GM21526 (cell line): ENCODE measurements around the gene SNCA.

ENCODE experiments used
- ATAC-seq: cut with Tn5 transposase; IDR thresholded peaks from one replicate; pipeline ENCODE4 v1.9.1; 2021; ENCODE audit warnings: moderate library complexity; ENCODE audit not compliant: unreplicated experiment, low FRiP score

The SNCA gene

DNA sequence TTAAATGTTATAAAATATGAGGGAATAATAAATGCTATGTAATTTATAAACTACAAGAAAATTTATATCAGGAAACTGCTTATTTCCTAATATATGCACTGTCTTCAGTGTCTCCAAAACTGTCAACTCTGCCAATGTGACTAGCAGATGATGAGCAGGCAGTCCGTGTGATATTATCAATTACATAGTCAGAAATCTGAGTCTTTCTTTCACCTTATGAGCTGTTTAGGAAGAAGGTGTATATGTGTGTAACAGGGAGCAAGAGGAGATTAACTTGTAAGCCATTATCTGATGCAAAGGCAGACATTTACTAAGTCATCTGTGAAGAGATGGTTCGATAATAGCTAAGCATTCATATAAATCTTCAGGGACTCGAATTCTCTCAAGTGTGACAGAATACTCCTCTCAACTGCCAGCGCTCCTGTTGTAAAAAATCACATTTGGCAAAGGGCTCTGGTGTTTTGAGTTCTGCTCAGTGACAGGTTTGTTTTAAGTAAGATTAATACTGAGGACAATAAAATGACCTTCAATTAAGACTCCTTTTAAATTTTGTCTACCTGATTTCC, 79.7 kb downstream of the SNCA start:
- ATAC-seq = no peak

DNA sequence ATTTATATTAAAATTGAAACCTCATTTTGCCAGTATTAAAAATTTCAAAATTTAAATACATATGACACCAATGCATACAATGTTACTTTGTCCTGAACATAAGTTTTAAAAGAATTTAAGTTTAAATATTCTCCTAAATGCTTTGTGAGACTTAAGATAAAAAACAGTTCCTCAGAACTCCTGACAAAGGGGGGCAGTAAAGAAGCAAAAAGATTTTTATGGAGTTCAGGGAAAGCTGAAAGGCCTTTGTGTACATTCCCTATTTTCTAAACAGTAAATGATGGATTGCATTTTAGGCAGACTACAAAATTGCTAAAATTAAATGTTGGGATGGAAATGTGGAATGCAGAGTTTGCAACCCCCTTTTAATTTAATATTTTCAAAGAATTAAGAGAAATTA, 81.7 kb downstream of the SNCA start:
- no peak for ATAC-seq

DNA sequence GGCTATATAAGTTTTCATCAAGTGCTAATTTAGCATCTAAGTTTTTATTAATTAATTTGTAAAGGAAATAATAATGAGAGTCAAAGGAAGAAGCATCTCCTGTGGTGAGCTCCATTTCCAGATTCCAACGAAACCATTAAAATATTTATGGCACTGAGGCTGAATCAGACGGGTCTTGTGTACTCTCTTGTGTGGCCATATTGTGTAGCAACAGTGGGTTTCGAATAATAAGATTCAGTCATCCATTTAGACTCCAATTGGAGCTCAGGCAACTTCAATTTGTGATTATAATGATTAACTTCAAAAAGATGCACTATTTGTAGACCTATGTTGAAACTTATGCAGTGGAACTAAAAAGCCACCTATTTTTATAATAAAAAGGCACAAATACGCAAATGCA, 82.4 kb downstream of the SNCA start:
- ATAC-seq = no peak

DNA sequence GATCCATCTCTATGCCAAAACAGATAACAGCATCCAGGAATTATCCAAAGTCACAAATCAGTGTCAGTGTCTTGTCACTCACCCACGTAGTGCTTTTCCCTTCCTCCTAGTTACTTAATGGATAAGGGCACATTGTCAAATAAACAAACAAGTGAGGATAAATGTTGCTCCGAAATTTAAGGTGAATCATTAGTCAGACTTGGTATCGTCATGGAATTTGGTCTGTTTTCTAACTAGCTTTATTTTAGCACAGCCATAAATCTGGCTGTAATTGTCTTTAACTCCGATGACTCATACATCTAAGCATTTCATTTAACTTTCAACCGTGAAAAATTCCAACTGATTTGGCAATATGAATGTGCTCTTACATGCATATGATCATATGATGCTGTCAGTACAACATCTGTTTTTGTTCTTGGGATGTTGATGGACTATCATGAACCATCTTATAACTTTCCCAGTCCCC, 83.3 kb downstream of the SNCA start:
- no peak for ATAC-seq

DNA sequence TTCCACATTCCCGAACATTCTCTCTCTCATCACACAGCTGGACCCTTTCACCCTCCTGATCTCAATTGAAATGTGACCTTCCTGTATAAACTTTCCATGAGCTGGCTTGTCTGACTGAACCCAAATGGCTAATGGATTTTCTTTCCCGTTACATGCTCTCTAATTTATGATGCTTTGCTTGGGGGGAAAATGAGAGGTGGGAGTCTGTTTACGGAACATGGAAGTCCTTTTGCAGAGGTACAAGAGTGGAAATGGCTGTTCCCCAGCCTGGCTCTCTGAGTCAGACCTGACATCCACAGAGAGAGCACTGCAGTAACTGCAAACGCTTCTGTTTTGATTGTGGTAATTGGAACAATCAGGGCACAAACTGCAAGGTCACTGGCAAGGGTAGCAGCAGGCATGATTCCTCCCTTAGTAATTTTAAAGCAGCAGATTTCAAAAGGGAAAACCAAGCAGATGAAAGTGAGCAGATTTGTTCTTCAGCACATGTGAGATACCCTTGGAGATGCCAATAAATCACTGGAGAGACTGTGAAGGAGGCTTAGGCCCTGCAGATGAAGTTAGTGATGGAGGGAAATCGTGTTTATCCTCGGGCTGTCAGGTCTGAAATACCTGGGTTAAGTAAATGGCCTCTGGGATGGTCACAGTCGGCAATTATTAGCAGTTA, 83.9 kb downstream of the SNCA start:
- ATAC-seq = no peak

DNA sequence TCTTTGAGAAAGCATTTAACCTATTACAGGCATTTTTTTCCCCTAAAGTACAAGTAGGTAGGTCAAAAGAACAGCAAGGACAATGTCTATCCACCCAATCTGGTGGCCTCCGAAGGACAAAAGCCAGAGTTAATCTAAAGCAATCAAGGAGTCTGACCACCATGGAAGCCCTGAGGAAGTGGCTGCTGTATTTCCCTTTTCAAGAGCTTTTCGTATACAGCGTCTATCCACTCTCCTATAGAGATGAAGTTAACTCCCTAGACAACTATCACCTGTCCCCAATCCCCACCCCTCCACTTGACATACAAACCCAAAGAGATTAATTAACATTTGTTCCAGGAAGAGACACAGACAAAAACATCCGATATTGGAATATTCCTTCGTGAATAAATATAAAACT, 85.5 kb downstream of the SNCA start:
- no peak for ATAC-seq

DNA sequence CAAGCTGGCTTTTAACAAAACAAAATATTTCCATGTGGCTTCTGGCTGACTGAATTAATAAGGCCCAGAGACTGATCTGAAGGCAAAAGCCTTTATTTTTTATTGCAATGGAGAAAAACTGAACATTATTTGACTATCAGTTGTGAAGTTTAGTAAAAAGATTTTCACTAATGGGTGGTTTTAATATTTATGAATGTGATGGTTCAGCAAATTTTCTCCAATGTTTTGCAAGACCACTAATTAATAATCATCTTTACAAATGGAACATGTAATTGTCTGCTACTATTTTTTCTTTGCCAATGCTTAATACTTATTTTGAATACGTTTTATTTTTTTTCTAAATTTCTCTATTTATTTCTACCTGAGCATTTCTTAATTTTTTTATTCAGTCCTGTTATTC, 90.6 kb downstream of the SNCA start:
- no peak for ATAC-seq

DNA sequence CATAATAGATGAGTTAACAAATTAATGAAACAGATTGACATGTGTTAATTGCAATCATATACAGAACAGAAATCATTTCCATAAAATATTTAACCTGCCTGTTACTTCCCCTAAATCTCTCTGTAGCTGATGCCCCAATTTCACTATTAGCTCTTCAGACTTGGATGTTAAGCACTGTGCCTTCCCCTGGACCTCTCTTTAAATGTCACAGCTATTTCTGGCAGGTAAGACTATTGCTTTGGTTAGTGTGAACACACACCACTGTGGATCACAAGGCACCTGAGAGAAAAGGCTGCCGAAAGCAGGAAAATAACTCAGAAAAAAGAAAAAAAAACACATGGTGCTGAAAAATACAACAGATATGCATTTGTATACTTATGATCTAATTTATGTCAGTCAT, 91.3 kb downstream of the SNCA start:
- no peak for ATAC-seq

DNA sequence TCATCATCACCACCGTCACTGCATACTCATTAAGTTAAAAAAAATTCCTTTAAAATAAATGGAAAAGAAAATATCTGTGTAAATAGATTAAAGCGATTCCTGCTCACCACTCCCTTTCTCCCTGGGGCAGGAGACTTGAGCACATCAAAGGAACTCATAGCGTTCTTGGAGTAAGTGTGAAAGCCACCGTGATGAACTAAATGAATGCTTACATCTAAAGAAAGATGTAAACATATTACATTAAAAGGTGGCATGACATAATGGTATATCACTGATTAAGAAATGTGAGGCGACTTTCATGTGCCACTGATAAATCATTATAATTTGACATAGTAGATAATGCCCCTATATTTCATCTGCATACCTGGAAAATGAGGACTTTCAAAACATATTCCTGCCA, 92.0 kb downstream of the SNCA start:
- no peak for ATAC-seq

DNA sequence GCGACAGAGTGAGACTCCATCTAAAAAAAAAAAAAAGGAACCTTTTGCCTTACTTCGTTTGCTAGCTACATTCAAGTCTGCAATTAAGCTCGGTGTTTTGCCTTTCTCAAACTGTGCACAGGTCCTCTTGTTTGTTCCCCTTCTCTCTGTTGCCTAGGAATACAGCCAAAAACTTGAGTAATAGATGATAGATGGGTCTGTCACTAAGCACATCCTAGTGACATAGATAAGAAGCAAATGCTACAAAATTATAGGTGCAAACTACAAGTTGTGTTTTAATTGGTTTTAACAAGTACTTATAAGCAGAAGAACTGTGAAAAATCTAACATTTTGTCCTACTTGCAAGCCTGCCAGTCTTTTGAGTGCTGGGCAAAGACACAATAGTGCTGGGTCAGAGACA, 95.2 kb downstream of the SNCA start:
- no peak for ATAC-seq

DNA sequence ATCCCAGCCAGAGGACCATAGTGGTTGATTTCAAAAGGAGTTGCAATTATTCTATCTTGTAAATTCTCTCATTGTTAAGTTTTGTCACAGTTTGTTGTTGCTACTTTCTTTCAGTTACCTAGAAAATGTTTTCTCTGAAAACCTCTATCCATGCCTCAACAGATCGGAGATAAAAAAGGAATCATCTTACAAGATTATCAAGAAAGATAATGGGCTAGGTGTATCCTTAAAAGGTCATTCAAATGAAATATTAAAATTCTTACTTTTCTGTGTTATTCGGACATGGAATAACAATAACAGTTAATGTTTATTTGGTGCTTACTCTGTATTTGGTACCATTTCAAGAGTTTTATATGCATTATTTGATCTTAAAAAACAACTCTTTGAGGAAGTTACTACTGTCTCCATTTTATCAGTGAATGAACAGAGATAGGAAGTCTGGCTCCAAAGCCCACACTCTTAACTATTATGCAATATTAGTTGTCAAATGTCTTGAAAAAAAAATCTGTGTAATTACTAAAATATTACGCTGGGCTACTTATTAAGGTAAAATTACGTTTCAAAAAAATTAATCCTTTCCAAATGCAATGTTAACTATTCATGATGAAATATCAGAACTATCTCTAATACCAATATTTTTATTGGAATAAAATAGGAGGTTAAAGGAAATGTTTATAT, 97.5 kb downstream of the SNCA start:
- no peak for ATAC-seq

DNA sequence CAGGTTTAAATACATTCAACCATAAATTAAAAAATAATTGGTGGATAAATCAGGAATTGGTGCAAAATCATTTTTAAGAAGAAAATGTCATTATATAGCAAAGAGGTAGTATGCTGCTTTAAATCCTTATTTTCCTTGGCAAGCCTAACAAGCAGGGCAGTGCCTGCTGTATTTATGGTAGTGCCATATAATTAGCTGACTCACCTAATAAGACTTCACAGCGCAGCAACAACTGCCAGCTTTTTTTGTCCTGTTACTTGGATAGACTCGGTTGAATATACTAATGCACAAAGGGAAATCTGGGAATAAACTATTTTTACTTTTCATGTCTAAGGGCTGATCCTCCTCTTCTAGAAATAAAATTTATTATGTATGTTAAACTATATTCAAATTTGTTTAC, 99.1 kb downstream of the SNCA start:
- no peak for ATAC-seq

DNA sequence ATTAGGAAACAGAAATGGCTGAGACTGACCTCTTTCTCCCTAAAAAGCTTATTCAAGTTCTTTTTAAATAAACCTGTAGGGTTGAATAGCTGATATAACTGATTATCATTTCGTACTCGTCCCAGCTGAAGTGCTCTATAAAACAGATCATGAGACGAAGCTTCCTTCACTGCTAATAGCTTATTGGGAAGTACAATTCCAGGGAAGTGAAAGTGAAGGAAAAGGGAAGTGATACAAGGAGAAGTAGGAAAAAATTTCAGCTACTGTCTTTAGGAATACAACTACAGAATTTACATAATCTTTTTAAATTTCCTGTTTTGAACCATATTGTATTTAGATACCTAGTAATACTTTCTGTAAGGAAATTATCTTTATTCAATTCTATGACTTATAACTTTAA, 103.0 kb downstream of the SNCA start:
- ATAC-seq = no peak

DNA sequence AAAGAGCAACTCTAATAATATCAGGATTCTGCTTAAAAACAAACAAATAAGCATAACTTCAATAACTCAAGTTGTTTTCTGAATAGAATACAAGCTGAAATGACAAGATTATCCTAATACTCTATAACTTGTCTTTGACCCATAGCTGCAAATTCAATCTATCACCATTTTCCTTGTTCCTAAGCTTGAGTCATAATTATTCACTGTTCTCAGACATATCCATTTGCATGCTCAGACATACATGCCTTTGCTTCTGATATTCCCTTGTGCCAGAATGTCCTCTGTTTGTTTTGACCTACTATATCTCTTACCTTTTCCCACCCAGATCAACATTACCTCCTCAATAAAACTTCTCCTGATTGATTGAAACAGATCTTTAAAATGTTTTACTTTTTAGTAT, 109.7 kb downstream of the SNCA start:
- no peak for ATAC-seq

DNA sequence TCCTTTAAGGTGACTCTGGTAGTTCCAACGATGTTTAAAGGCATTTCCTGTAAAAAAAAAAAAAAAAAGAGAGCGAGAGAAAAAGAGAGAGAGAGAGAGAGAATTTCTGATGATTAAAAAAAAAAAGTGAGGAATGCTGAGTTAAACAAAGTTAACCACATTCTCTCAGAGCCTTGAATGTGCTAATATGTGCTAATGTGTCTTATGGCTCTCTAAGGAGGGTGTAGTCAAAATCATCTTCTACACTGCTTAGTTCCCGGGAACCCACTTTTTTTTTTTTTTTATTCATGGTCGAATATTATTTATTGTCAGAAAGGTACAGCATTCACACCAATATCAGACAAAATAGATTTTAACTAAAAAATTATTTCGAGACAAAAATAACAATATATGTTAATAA, 111.7 kb downstream of the SNCA start:
- no peak for ATAC-seq

DNA sequence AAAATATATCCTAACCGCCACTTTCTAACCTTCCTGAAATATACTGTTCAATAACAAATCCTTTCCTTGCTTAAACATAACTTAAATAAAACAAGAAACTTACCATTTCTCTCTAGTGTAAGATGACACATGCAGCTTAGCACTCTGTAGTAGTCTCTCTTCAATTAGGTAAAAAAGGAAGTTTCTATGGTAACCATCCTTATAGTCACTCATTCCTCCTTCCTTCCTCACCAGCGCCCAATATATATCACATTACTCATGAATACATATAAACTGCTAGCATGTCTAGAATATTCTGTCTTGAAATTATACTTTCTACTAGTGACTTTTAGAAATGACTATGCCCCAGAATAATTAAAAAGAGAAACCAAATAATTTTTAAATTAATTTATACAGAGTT, 112.2 kb downstream of the SNCA start:
- ATAC-seq = no peak

DNA sequence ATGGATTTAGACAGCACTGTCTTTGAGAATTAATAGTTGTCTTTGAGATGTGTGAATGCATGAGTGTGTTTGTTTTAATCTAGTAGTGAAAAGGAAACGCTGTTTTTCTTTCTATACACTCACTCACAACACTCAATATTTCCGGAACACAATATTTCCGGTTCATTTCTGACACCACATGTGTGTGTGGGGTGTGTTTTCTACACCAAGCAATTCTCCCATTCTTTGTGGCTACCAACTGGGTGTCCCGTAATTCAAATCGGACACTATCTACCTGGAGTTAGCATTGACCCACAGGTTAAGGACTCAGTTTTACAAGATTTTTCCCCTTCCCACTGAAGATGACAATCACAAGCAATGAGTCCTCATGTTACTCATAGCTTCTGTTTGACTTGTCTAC, 113.9 kb downstream of the SNCA start:
- no peak for ATAC-seq

DNA sequence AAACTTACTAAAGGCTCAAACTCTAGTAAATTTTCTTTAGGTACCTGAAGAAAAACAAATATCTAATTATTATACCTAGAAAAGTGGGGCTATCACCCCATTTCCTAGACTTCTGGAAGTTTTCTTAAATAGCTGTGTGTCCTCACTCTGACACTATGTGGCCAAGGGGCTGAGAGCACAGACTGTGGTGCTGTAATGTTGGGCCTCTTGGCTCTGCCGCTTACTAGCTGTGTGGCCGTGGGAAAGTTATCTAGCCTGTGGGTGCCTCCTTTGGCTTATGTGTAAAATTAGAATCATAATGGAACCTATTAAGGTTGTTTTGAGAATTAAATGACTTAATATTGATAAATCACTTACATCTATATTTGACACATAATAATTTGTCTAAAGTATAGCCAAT, 114.4 kb downstream of the SNCA start:
- ATAC-seq = no peak

DNA sequence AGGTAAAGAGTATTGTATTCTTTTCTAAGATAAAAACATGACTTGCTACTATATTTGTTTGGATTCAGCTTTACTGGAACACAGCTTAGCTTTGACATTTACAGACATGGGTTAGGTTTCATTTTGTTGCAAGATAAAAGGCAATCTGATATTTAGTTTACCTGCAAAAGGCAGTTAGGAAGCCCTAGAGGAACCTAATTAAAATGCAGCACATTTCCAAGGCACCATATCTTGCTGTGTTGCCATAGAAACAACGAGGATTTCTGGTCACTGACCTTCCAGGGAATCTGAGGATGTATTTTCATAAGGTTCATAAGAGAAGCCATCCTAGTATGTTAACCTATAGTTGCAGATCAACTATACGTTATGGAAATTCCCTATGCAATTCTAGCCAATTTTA, 116.0 kb downstream of the SNCA start:
- no peak for ATAC-seq

DNA sequence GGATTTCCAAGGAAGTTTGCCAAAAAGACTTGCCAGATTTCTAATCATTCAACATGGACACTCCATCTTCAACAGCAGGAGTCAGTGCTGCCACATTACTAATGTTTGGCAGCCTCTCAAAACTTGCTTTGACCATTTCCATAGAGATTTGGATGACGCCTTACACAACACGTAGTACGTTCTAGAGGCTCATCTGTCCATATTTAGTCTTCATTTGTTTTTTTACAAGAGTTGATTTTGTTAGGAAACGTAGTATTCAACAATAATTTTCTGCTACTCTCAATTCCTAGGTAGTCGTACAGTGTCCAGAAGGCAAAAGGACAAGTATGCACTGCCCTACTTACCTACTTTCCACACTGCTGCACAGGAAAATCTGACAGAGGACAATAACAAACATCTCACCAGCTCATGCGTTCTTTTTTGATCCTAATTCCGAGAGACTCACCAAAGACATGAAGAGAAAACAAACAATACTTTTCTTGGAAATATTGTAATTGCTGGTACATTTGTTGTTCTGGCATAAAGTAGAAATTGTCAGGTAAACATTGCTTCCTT, 117.3 kb downstream of the SNCA start:
- no peak for ATAC-seq

DNA sequence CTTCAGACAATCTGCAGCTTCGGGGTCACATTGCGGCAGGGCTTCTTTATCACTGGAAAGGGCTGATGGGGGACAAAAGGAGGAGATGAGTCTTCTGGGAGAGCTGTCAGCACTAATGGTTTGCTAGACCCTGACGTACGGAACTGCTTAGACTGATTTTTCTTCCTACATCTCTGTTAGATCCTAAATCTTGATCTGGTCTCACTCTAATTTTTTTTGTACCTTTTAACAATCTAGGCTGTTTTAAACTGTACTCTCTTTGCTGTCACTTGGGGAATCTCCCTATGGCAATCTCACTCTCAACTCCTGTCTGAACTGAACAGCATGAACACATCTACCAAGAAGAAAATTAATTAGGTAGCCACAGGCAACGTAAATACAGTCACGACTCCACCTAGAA, 120.1 kb downstream of the SNCA start:
- no peak for ATAC-seq

DNA sequence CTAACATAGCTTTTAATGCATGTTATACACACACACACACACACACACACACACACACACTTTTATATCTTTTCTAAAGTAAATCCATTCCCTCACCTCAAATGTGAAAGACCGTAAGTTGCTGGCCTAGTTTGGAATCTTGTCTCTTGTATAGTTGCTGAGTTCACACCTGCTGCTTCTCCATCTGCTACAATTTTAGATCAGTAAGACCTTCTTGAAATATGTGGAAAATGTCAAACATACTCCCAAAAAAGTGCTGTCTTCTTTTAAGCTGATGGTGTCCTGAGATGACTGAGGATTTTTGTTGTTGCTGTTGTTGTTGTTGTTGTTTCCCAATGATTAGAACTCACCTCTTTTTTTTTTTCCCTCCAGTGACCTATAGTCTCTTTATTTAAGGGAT, 121.3 kb downstream of the SNCA start:
- no peak for ATAC-seq
